CD14-positive monocyte (primary cell): ENCODE measurements around the gene AFG1L. TPM values are rescaled to one million over a fixed set of nuclear protein-coding genes. Genes with fewer than 3 reads are reported as not detected.

ENCODE experiments used
- DNase-seq, 3 donors: peaks; one replicate each; pipeline ENCODE4 v3.0.0-alpha.2; 2011 to 2022
- H2AFZ ChIP-seq: 2 replicates; pipeline ENCODE4 v1.6.0; 2012; ENCODE audit warnings: mild to moderate bottlenecking, low read depth, low read length, inconsistent platforms; ENCODE audit not compliant: insufficient read depth, poor library complexity, severe bottlenecking
- H3K27ac ChIP-seq, 2 donors: 1 replicate in 1 of 2; 2 replicates in 1 of 2; pipeline ENCODE4 v1.5.1; 2012 to 2013; ENCODE audit warnings: low read length in 2 of 2, control low read depth in 1 of 2, inconsistent platforms in 1 of 2, low read depth in 1 of 2, mild to moderate bottlenecking in 1 of 2
- H3K27me3 ChIP-seq, 2 donors: one replicate each; pipeline versions ENCODE4 v1.6.0 to v1.6.1; 2011 to 2013; ENCODE audit warnings: low read length in 2 of 2; ENCODE audit not compliant: control insufficient read depth in 2 of 2, insufficient read depth in 2 of 2
- H3K36me3 ChIP-seq, 2 donors: replicated peaks in 1 of 2; 1 replicate in 1 of 2; 2 replicates in 1 of 2; pipeline versions ENCODE4 v1.5.1 to v1.6.1; 2012 to 2013; ENCODE audit warnings: low read length in 2 of 2, control low read depth in 1 of 2, inconsistent platforms in 1 of 2, mild to moderate bottlenecking in 1 of 2; ENCODE audit not compliant: insufficient read depth in 2 of 2, control insufficient read depth in 1 of 2
- H3K4me1 ChIP-seq, 2 donors: 1 replicate in 1 of 2; 2 replicates in 1 of 2; pipeline versions ENCODE4 v1.5.1 to v1.6.1; 2012 to 2013; ENCODE audit warnings: low read length in 2 of 2, control low read depth in 1 of 2, inconsistent platforms in 1 of 2, mild to moderate bottlenecking in 1 of 2, moderate library complexity in 1 of 2; ENCODE audit not compliant: insufficient read depth in 2 of 2, control insufficient read depth in 1 of 2
- H3K4me2 ChIP-seq: replicated peaks from 2 replicates; pipeline ENCODE3; 2012; ENCODE audit warnings: low read length, moderate library complexity, mild to moderate bottlenecking; ENCODE audit not compliant: poor library complexity, severe bottlenecking; ENCODE audit errors: extremely low read depth
- H3K4me3 ChIP-seq, 3 experiments: fragments of 200-600 bp in 1 of 3; sonication (generic) in 1 of 3; replicated peaks in 1 of 3; 1 replicate in 2 of 3; 2 replicates in 1 of 3; pipeline ENCODE4 v1.5.1; 2011 to 2013; ENCODE audit warnings: low read length in 3 of 3, mild to moderate bottlenecking in 3 of 3, control low read depth in 2 of 3, low read depth in 2 of 3, inconsistent platforms in 1 of 3, moderate library complexity in 1 of 3
- H3K79me2 ChIP-seq: 2 replicates; pipeline ENCODE4 v1.6.0; 2012; ENCODE audit warnings: mild to moderate bottlenecking, control low read depth, inconsistent platforms, low read length, moderate library complexity; ENCODE audit not compliant: insufficient read depth
- H3K9ac ChIP-seq: 2 replicates; pipeline ENCODE4 v1.6.0; 2017; ENCODE audit warnings: low read length, mild to moderate bottlenecking; ENCODE audit not compliant: insufficient read depth, poor library complexity, severe bottlenecking
- H3K9me3 ChIP-seq, 2 donors: replicated peaks in 1 of 2; 1 replicate in 1 of 2; 2 replicates in 1 of 2; pipeline versions ENCODE4 v1.5.1 to v1.6.1; 2012 to 2013; ENCODE audit warnings: low read length in 2 of 2, control low read depth in 1 of 2; ENCODE audit not compliant: control insufficient read depth in 1 of 2, insufficient read depth in 1 of 2
- H4K20me1 ChIP-seq: 2 replicates; pipeline ENCODE4 v1.6.0; 2012; ENCODE audit warnings: mild to moderate bottlenecking, low read length, control low read depth, moderate library complexity; ENCODE audit not compliant: insufficient read depth
- H3K27ac Mint-ChIP-seq, 7 donors: one replicate each; pipeline ENCODE4 v1.8.0; 2020; ENCODE audit warnings: mild to moderate bottlenecking in 7 of 7, mixed read lengths in 7 of 7, moderate library complexity in 6 of 7, inconsistent platforms in 2 of 7
- H3K27me3 Mint-ChIP-seq, 3 donors: one replicate each; pipeline ENCODE4 v1.8.0; 2021 to 2022; ENCODE audit warnings: low read depth in 3 of 3, mild to moderate bottlenecking in 3 of 3, mixed read lengths in 3 of 3, moderate library complexity in 3 of 3, inconsistent platforms in 1 of 3
- H3K36me3 Mint-ChIP-seq, 2 donors: one replicate each; pipeline ENCODE4 v1.8.0; 2020; ENCODE audit warnings: mixed read lengths in 2 of 2, inconsistent platforms in 1 of 2, mild to moderate bottlenecking in 1 of 2
- H3K4me1 Mint-ChIP-seq: one replicate; pipeline ENCODE4 v1.8.0; 2020; ENCODE audit warnings: mild to moderate bottlenecking, mixed read lengths
- H3K4me3 Mint-ChIP-seq, 2 donors: one replicate each; pipeline ENCODE4 v1.8.0; 2020; ENCODE audit warnings: mild to moderate bottlenecking in 2 of 2, mixed read lengths in 2 of 2, moderate library complexity in 1 of 2
- H3K9me3 Mint-ChIP-seq, 7 donors: one replicate each; pipeline ENCODE4 v1.8.0; 2020 to 2022; ENCODE audit warnings: mixed read lengths in 7 of 7, mild to moderate bottlenecking in 6 of 7, moderate library complexity in 6 of 7, inconsistent platforms in 2 of 7
- CTCF ChIP-seq: fragments of 200-600 bp; IDR thresholded peaks from one replicate; pipeline ENCODE4 v1.8.0; 2022; ENCODE audit warnings: antibody characterized with exemption, mild to moderate bottlenecking
- WGBS: methylation state at CpG from one replicate; pipeline ENCODE4 v1.1.5; 2013; ENCODE audit warnings: missing lambda C conversion rate; ENCODE audit not compliant: insufficient coverage; 5-methylcytosine and 5-hydroxymethylcytosine counted together
- intact Hi-C, 2 donors: fragments of 100-400 bp; cut with micrococcal nuclease; formaldehyde crosslinking; loops; one replicate each; pipeline versions ENCODE4 v1.15.0 to v1.15.1; 2023
- polyA plus RNA-seq, 3 donors: library from polyadenylated mRNA; depleted of rRNA in 1 of 3; unstranded in 2 of 3; stranded (reverse) in 1 of 3; fragments of 300-500 nt in 2 of 3; fragments of >200 nt in 1 of 3; fragmentation: Illumina TruSeq in 2 of 3; gene quantifications; 1 replicate in 2 of 3; 2 replicates in 1 of 3; pipeline ENCODE4 v1.2.3, GENCODE V29; 2012 to 2021

The AFG1L gene
- polyA plus RNA-seq, 3 donors = 0.95 to 2.8 (median 2.7) TPM

- Histone ChIP-seq H3K36me3 (no peaks in the 10 kb centered on the region), H3K9me3 (no peaks in the 10 kb centered on the region), H3K27ac (no peak overlapping the region), H3K4me2 (no peak overlapping the region), H4K20me1 (no peaks in the 10 kb centered on the region), H3K79me2 (no peaks in the 10 kb centered on the region), H3K4me1 (no peaks in the 10 kb centered on the region), H3K9ac (no peak overlapping the region), H3K27me3 (no peaks in the 10 kb centered on the region), H3K4me3 (no peak overlapping the region), H2AFZ (no peak overlapping the region)
- no peak for TF ChIP-seq CTCF
- H3K27ac Mint-ChIP-seq = no peak overlapping the region
- H3K4me1 Mint-ChIP-seq = peaks cover 5% of the 10 kb centered on the region
- no peak overlapping the region for H3K4me3 Mint-ChIP-seq
- intact Hi-C loops = no loop called here
- no peak for DNase-seq
- peaks cover 0 to 3% (median 3%) of the 10 kb centered on the region in 3 donors for H3K27me3 Mint-ChIP-seq
- no peaks in the 10 kb centered on the region for H3K9me3 Mint-ChIP-seq
- H3K36me3 Mint-ChIP-seq = no peaks in the 10 kb centered on the region
Measured at GRCh38 chr6:108285381-108285780, 9.5 kb upstream of the AFG1L start.

GRCh38 chr6:108286366-108286765, 8.5 kb upstream of the AFG1L start:
- Histone ChIP-seq H3K27ac (no peak overlapping the region), H3K79me2 (no peaks in the 10 kb centered on the region), H4K20me1 (no peaks in the 10 kb centered on the region), H3K36me3 (no peaks in the 10 kb centered on the region), H3K9ac (no peak overlapping the region), H3K4me3 (no peak overlapping the region), H3K4me2 (no peak overlapping the region), H2AFZ (no peak overlapping the region), H3K27me3 (no peaks in the 10 kb centered on the region), H3K9me3 (no peaks in the 10 kb centered on the region), H3K4me1 (no peaks in the 10 kb centered on the region)
- Mint-ChIP-seq H3K9me3 (no peaks in the 10 kb centered on the region), H3K4me3 (no peak overlapping the region), H3K36me3 (no peaks in the 10 kb centered on the region), H3K27ac (no peak overlapping the region), H3K27me3 (peaks cover 0 to 3% (median 3%) of the 10 kb centered on the region in 3 donors), H3K4me1 (peaks cover 4% of the 10 kb centered on the region)
- no peak for TF ChIP-seq CTCF
- DNase-seq = no peak
- intact Hi-C loops = no loop called here
- WGBS = no CpG with 5 or more reads among the region's 4 CpGs
